SJCRH30 (cell line): Measurements from ENCODE around the gene PLXNA1. TPM values are rescaled to one million over a fixed set of nuclear protein-coding genes. Genes with fewer than 3 reads are reported as not detected.
A peak's percentile ranks its signal among the peaks of the same experiment; 100 is the strongest.

Experiments used
- DNase-seq, 2 experiments: peaks; one replicate each; pipeline ENCODE4 v3.0.0-alpha.2; 2015 to 2020
- H3K27ac ChIP-seq: fragments of 250-450 bp; sonication (Bioruptor Pico); 2 replicates; pipeline ENCODE4 v1.5.1; 2020; ENCODE audit warnings: mild to moderate bottlenecking, moderate library complexity
- H3K27me3 ChIP-seq: fragments of 250-450 bp; sonication (Bioruptor Pico); 2 replicates; pipeline ENCODE4 v1.5.1; 2020; ENCODE audit warnings: mild to moderate bottlenecking, moderate library complexity
- H3K36me3 ChIP-seq: fragments of 250-450 bp; sonication (Bioruptor Pico); 2 replicates; pipeline ENCODE4 v1.5.1; 2020; ENCODE audit warnings: mild to moderate bottlenecking, moderate library complexity
- H3K4me1 ChIP-seq: fragments of 250-450 bp; sonication (Bioruptor Pico); 2 replicates; pipeline ENCODE4 v1.5.1; 2020; ENCODE audit warnings: mild to moderate bottlenecking, moderate library complexity
- H3K4me3 ChIP-seq: fragments of 250-450 bp; sonication (Bioruptor Pico); 2 replicates; pipeline ENCODE4 v1.5.1; 2020; ENCODE audit warnings: mild to moderate bottlenecking, moderate library complexity
- H3K9me3 ChIP-seq: fragments of 250-450 bp; sonication (Bioruptor Pico); replicated peaks from 2 replicates; pipeline ENCODE4 v1.5.1; 2020; ENCODE audit warnings: mild to moderate bottlenecking, moderate library complexity
- total RNA-seq: library from RNA; depleted of rRNA; stranded (reverse); fragments of >200 nt; shearing (Covaris generic); gene quantifications from 2 replicates; pipeline ENCODE4 v1.2.3, GENCODE V29; 2014; rRNA removed

The PLXNA1 gene
- total RNA-seq, result 47.2 and 51.6 TPM in 2 replicates

- DNase-seq, result peak; percentile 69 to 83
- no peaks in the 10 kb centered on the region for H3K9me3 ChIP-seq
- H3K27ac ChIP-seq, result peak within 1 kb of the TSS; percentile 45
- H3K4me3 ChIP-seq, result peak within 1 kb of the TSS; percentile 92
- no peaks in the 10 kb centered on the region for H3K36me3 ChIP-seq
- H3K27me3 ChIP-seq, result no peaks in the 10 kb centered on the region
- 0 out of 2 replicates have a peak, but pooled peaks cover 5% of the 10 kb centered on the region for H3K4me1 ChIP-seq
Measured at GRCh38 chr3:126982471-126983175, at the start of gene PLXNA1. TSS of gene PLXNA1 (plus strand) at chr3:126983115. CDS start at chr3:126988594, 5,479 bp downstream.

- Histone ChIP-seq H3K27ac (no peak overlapping the region), H3K36me3 (no peaks in the 10 kb centered on the region), H3K9me3 (no peaks in the 10 kb centered on the region), H3K4me1 (no peaks in the 10 kb centered on the region), H3K27me3 (no peaks in the 10 kb centered on the region), H3K4me3 (no peak overlapping the region)
- DNase-seq, result no peak
Measured at GRCh38 chr3:126934031-126934531, 48.8 kb upstream of the PLXNA1 start.

- H3K27me3 ChIP-seq, result no peaks in the 10 kb centered on the region
- DNase-seq, result no peak
- no peak overlapping the region for H3K27ac ChIP-seq
- no peak overlapping the region for H3K4me3 ChIP-seq
- no peaks in the 10 kb centered on the region for H3K36me3 ChIP-seq
- H3K4me1 ChIP-seq, result no peaks in the 10 kb centered on the region
- H3K9me3 ChIP-seq, result no peaks in the 10 kb centered on the region
Measured at GRCh38 chr3:126934991-126935390, 47.9 kb upstream of the PLXNA1 start.

GRCh38 chr3:126935756-126936509, 47.0 kb upstream of the PLXNA1 start:
- Histone ChIP-seq H3K27ac (no peak overlapping the region), H3K36me3 (no peaks in the 10 kb centered on the region), H3K4me3 (no peak overlapping the region), H3K27me3 (no peaks in the 10 kb centered on the region), H3K4me1 (no peaks in the 10 kb centered on the region), H3K9me3 (no peaks in the 10 kb centered on the region)
- DNase-seq, result no peak

GRCh38 chr3:126936853-126937425, 46.0 kb upstream of the PLXNA1 start:
- no peaks in the 10 kb centered on the region for H3K36me3 ChIP-seq
- no peak for DNase-seq
- no peaks in the 10 kb centered on the region for H3K9me3 ChIP-seq
- H3K27me3 ChIP-seq, result no peaks in the 10 kb centered on the region
- no peak overlapping the region for H3K4me3 ChIP-seq
- H3K27ac ChIP-seq, result no peak overlapping the region
- no peaks in the 10 kb centered on the region for H3K4me1 ChIP-seq

- DNase-seq, result no peak
- no peak overlapping the region for H3K27ac ChIP-seq
Measured at GRCh38 chr3:126937533-126937932, 45.4 kb upstream of the PLXNA1 start.

GRCh38 chr3:126937973-126938372, 44.9 kb upstream of the PLXNA1 start:
- Histone ChIP-seq H3K27me3 (no peaks in the 10 kb centered on the region), H3K27ac (no peak overlapping the region), H3K9me3 (no peaks in the 10 kb centered on the region), H3K4me1 (no peaks in the 10 kb centered on the region), H3K36me3 (no peaks in the 10 kb centered on the region), H3K4me3 (no peak overlapping the region)
- no peak for DNase-seq

More at GRCh38 chr3:126937533-126937932, 45.4 kb upstream of the PLXNA1 start:
- H3K4me1 ChIP-seq, result no peaks in the 10 kb centered on the region
- H3K27me3 ChIP-seq, result no peaks in the 10 kb centered on the region
- no peaks in the 10 kb centered on the region for H3K9me3 ChIP-seq
- H3K4me3 ChIP-seq, result no peak overlapping the region
- H3K36me3 ChIP-seq, result no peaks in the 10 kb centered on the region

- Histone ChIP-seq H3K4me3 (no peak overlapping the region), H3K27me3 (no peaks in the 10 kb centered on the region), H3K9me3 (no peaks in the 10 kb centered on the region), H3K27ac (no peak overlapping the region), H3K36me3 (no peaks in the 10 kb centered on the region), H3K4me1 (no peaks in the 10 kb centered on the region)
- no peak for DNase-seq
Measured at GRCh38 chr3:126938520-126939337, 44.2 kb upstream of the PLXNA1 start.

GRCh38 chr3:126939338-126939718, 43.6 kb upstream of the PLXNA1 start:
- H3K4me1 ChIP-seq, result no peaks in the 10 kb centered on the region

GRCh38 chr3:126939733-126940132, 43.2 kb upstream of the PLXNA1 start:
- H3K9me3 ChIP-seq, result no peaks in the 10 kb centered on the region
- no peak for DNase-seq
- no peaks in the 10 kb centered on the region for H3K27me3 ChIP-seq
- no peak overlapping the region for H3K27ac ChIP-seq
- no peaks in the 10 kb centered on the region for H3K4me1 ChIP-seq
- no peaks in the 10 kb centered on the region for H3K36me3 ChIP-seq
- H3K4me3 ChIP-seq, result no peak overlapping the region

More at GRCh38 chr3:126939338-126939718, 43.6 kb upstream of the PLXNA1 start:
- Histone ChIP-seq H3K27ac (no peak overlapping the region), H3K27me3 (no peaks in the 10 kb centered on the region), H3K4me3 (no peak overlapping the region), H3K9me3 (no peaks in the 10 kb centered on the region), H3K36me3 (no peaks in the 10 kb centered on the region)
- DNase-seq, result no peak

GRCh38 chr3:126941721-126942270, 41.1 kb upstream of the PLXNA1 start:
- DNase-seq, result no peak
- H3K4me1 ChIP-seq, result no peaks in the 10 kb centered on the region
- H3K4me3 ChIP-seq, result no peak overlapping the region
- no peaks in the 10 kb centered on the region for H3K27me3 ChIP-seq
- no peak overlapping the region for H3K27ac ChIP-seq
- no peaks in the 10 kb centered on the region for H3K9me3 ChIP-seq
- H3K36me3 ChIP-seq, result no peaks in the 10 kb centered on the region

GRCh38 chr3:126944089-126944965, 38.6 kb upstream of the PLXNA1 start:
- no peak overlapping the region for H3K27ac ChIP-seq
- no peak overlapping the region for H3K4me3 ChIP-seq
- no peak for DNase-seq

GRCh38 chr3:126945171-126945721, 37.7 kb upstream of the PLXNA1 start:
- H3K27ac ChIP-seq, result no peak overlapping the region
- no peak overlapping the region for H3K4me3 ChIP-seq
- no peaks in the 10 kb centered on the region for H3K4me1 ChIP-seq
- H3K9me3 ChIP-seq, result no peaks in the 10 kb centered on the region
- H3K36me3 ChIP-seq, result no peaks in the 10 kb centered on the region
- H3K27me3 ChIP-seq, result no peaks in the 10 kb centered on the region
- DNase-seq, result no peak

More at GRCh38 chr3:126944089-126944965, 38.6 kb upstream of the PLXNA1 start:
- no peaks in the 10 kb centered on the region for H3K36me3 ChIP-seq
- no peaks in the 10 kb centered on the region for H3K4me1 ChIP-seq
- no peaks in the 10 kb centered on the region for H3K9me3 ChIP-seq
- no peaks in the 10 kb centered on the region for H3K27me3 ChIP-seq
